Vagina (tissue), 2 donors: ENCODE data around the gene CCDC148.

Source experiments
- CTCF ChIP-seq, 3 experiments: fragments of 450-650 bp in 2 of 3; fragments of 200-600 bp in 1 of 3; sonication (generic) in 1 of 3; IDR thresholded peaks; one replicate each; pipeline ENCODE4 v1.5.1; 2017 to 2019; ENCODE audit warnings: antibody characterized with exemption in 3 of 3, mild to moderate bottlenecking in 2 of 3, moderate library complexity in 2 of 3
- POLR2A ChIP-seq, 2 donors: fragments of 450-650 bp; IDR thresholded peaks; one replicate each; pipeline ENCODE4 v1.6.1; 2017; ENCODE audit warnings: antibody characterized with exemption in 2 of 2, mild to moderate bottlenecking in 2 of 2, moderate library complexity in 2 of 2
- POLR2AphosphoS5 ChIP-seq, 2 donors: sonication (generic); formaldehyde crosslinking; IDR thresholded peaks; one replicate each; pipeline ENCODE4 v1.9.0; 2017; ENCODE audit warnings: antibody characterized with exemption in 2 of 2, mild to moderate bottlenecking in 2 of 2, low read depth in 1 of 2; ENCODE audit not compliant: insufficient read depth in 1 of 2

- TF ChIP-seq CTCF (IDR thresholded peaks at IDR 0.05) (no peak), POLR2A (IDR thresholded peaks at IDR 0.05) (no peak), POLR2AphosphoS5 (IDR thresholded peaks at IDR 0.05; ENCODE audit: insufficient read depth in 1 of 2, low read depth in 1 of 2) (no peak)
These were observed 43.8 kb upstream of the CCDC148 start for GRCh38 chr2:158500333-158500732.
